K562 (cell line): Measurements from ENCODE around the gene FCHO1. TPM values are rescaled to one million over a fixed set of nuclear protein-coding genes. Genes with fewer than 3 reads are reported as not detected.
A peak's percentile ranks its signal among the peaks of the same experiment; 100 is the strongest.

ENCODE experiments used
- ATAC-seq: fragments of 200-7000 bp; cut with Tn5 transposase; 3 replicates; pipeline ENCODE4 v1.9.1; 2020; ENCODE audit warnings: moderate library complexity
- BruUV-seq: library from RNA; stranded (reverse); fragments of 400-500 nt; replicated peaks from 2 replicates; lab custom pipeline; 2021; lab: Mats Ljungman, UMichigan
- CTCF ChIA-PET: fragments of 300-600 bp; formaldehyde crosslinking; extraction: SDS; loops from one replicate; lab custom pipeline; 2021; ENCODE audit warnings: low intra/inter-chr PET ratio; lab: Yijun Ruan, JAX
- POLR2A ChIA-PET: fragments of 300-600, 350-650 bp; sonication (Branson Sonifier 250); formaldehyde crosslinking; extraction: SDS; loops from one replicate; lab custom pipeline; 2021; ENCODE audit warnings: antibody characterized with exemption, inconsistent platforms; lab: Yijun Ruan, JAX
- DNase-seq, 4 experiments: peaks; one replicate each; pipeline versions ENCODE4 v3.0.0 to v3.0.0-alpha.2; 2011 to 2018; ENCODE audit warnings: low spot score in 3 of 4, mixed read lengths in 3 of 4; ENCODE audit errors: extremely low read depth in 1 of 4
- FAIRE-seq: peaks from 2 replicates; lab custom pipeline; 2011; peaks lifted over from hg19 to GRCh38; lab: Jason Lieb, UNC
- H2AFZ ChIP-seq: 2 replicates; pipeline ENCODE4 v1.6.0; 2011; ENCODE audit warnings: low read depth, low read length, control low read depth, inconsistent platforms
- H3K27ac ChIP-seq: fragments of 200-600 bp; 3 replicates; pipeline ENCODE4 v1.8.0; 2011; ENCODE audit warnings: low read depth, mild to moderate bottlenecking, control low read depth, inconsistent platforms, low read length, moderate library complexity, mixed read lengths; ENCODE audit errors: extremely low read depth
- H3K27me3 ChIP-seq, 2 experiments: fragments of 300-600 bp in 1 of 2; 2 replicates in 1 of 2; 3 replicates in 1 of 2; pipeline versions ENCODE4 v1.6.0 to v1.8.0; 2011; ENCODE audit warnings: inconsistent platforms in 2 of 2, low read length in 2 of 2, mild to moderate bottlenecking in 1 of 2, mixed read lengths in 1 of 2, moderate library complexity in 1 of 2; ENCODE audit not compliant: control insufficient read depth in 2 of 2, insufficient read depth in 2 of 2
- H3K36me3 ChIP-seq: fragments of 300-600 bp; 3 replicates; pipeline ENCODE4 v1.8.0; 2011; ENCODE audit warnings: mild to moderate bottlenecking, low read length, inconsistent platforms; ENCODE audit not compliant: control insufficient read depth, insufficient read depth
- H3K4me1 ChIP-seq, 2 experiments: fragments of 200-600 bp in 1 of 2; replicated peaks in 1 of 2; 2 replicates in 1 of 2; 3 replicates in 1 of 2; pipeline versions ENCODE4 v1.5.1 to v1.8.0; 2011; ENCODE audit warnings: inconsistent platforms in 2 of 2, low read length in 2 of 2, mild to moderate bottlenecking in 1 of 2, mixed read lengths in 1 of 2, moderate library complexity in 1 of 2; ENCODE audit not compliant: control insufficient read depth in 2 of 2, insufficient read depth in 2 of 2
- H3K4me2 ChIP-seq: 2 replicates; pipeline ENCODE4 v1.6.1; 2011; ENCODE audit warnings: low read length, control low read depth, inconsistent platforms, mixed read lengths; ENCODE audit not compliant: insufficient read depth
- H3K4me3 ChIP-seq: fragments of 200-600 bp; sonication (generic), shearing (Covaris generic); 2 replicates; pipeline ENCODE4 v1.5.1; 2016; ENCODE audit warnings: control low read depth, inconsistent platforms
- H3K79me2 ChIP-seq: fragments of 200-600 bp; 3 replicates; pipeline ENCODE4 v1.8.0; 2011; ENCODE audit warnings: low read length, inconsistent platforms; ENCODE audit not compliant: control insufficient read depth, insufficient read depth
- H3K9ac ChIP-seq, 2 experiments: 2 replicates each; pipeline versions ENCODE4 v1.6.0 to v1.6.1; 2011; ENCODE audit warnings: low read depth in 2 of 2, low read length in 2 of 2, control low read depth in 1 of 2, inconsistent platforms in 1 of 2, mild to moderate bottlenecking in 1 of 2, mixed read lengths in 1 of 2; ENCODE audit not compliant: insufficient read depth in 1 of 2
- H3K9me1 ChIP-seq: one replicate; pipeline ENCODE4 v1.6.0; 2011; ENCODE audit warnings: inconsistent platforms, mild to moderate bottlenecking, low read length, moderate library complexity; ENCODE audit not compliant: control insufficient read depth, insufficient read depth
- H3K9me3 ChIP-seq: replicated peaks from 2 replicates; pipeline ENCODE4 v1.5.1; 2011; ENCODE audit warnings: low read depth, low read length, inconsistent platforms; ENCODE audit not compliant: control insufficient read depth, insufficient read depth
- H4K20me1 ChIP-seq: replicated peaks from 2 replicates; pipeline ENCODE4 v1.6.1; 2011; ENCODE audit warnings: low read length, inconsistent platforms, mixed read lengths; ENCODE audit not compliant: control insufficient read depth, insufficient read depth
- BRF1 ChIP-seq: IDR thresholded peaks from 3 replicates; pipeline ENCODE4 v1.6.1; 2011; ENCODE audit warnings: borderline replicate concordance, mild to moderate bottlenecking; ENCODE audit not compliant: insufficient read length; ENCODE audit errors: extremely low read depth
- CTCF ChIP-seq, 3 experiments: IDR thresholded peaks in 2 of 3; conservative IDR thresholded peaks in 1 of 3; 2 replicates each; pipeline ENCODE4 v1.5.1; 2011 to 2012; ENCODE audit warnings: low read length in 3 of 3, mild to moderate bottlenecking in 3 of 3, control low read depth in 2 of 3, improper control_type of control experiment in 1 of 3, inconsistent platforms in 1 of 3, low read depth in 1 of 3, mixed read lengths in 1 of 3, moderate library complexity in 1 of 3; ENCODE audit not compliant: insufficient read depth in 2 of 3
- HNRNPH1 ChIP-seq: fragments of 200-400 bp; formaldehyde crosslinking; optimal IDR thresholded peaks from 2 replicates; pipeline ENCODE3; 2017; ENCODE audit warnings: low read depth, mild to moderate bottlenecking, low read length, moderate library complexity
- KAT7 ChIP-seq: sonication (generic); formaldehyde crosslinking; IDR thresholded peaks from 2 replicates; pipeline ENCODE4 v1.8.0; 2022; ENCODE audit warnings: missing genetic modification reagents, mild to moderate bottlenecking, borderline replicate concordance
- ZNF586 ChIP-seq: fragments of 450-650 bp; formaldehyde crosslinking; conservative IDR thresholded peaks from 2 replicates; pipeline ENCODE4 v1.4.0; 2020; ENCODE audit warnings: mild to moderate bottlenecking, moderate library complexity
- WGBS: fragments of 100-300 bp; shearing (Covaris generic); methylation state at CpG from one replicate; pipeline ENCODE4 v1.1.6; 2016; ENCODE audit warnings: low coverage, mixed read lengths; ENCODE audit not compliant: insufficient coverage; ENCODE audit errors: missing lambda C conversion rate; 5-methylcytosine and 5-hydroxymethylcytosine counted together
- in situ Hi-C: fragments of 300-500 bp; cut with MboI; formaldehyde crosslinking; loops from 4 replicates; pipeline ENCODE4 v1.15.0; 2018; ENCODE audit warnings: inconsistent platforms, mixed read lengths
- intact Hi-C: fragments of 100-400 bp; cut with micrococcal nuclease; formaldehyde crosslinking; loops from 2 replicates; pipeline ENCODE4 v1.14.2; 2022
- polyA plus RNA-seq, 8 experiments: library from polyadenylated mRNA; depleted of rRNA in 4 of 8; stranded (reverse) in 5 of 8; unstranded in 3 of 8; fragments of >200 nt; fragmentation: Nextera tagmentation in 2 of 8; fragmentation: Illumina TruSeq in 1 of 8; extraction: Ambion mirVana in 2 of 8; extraction: Trizol in 1 of 8; gene quantifications; 2 replicates each; pipeline versions ENCODE4 v1.2.1 to v1.2.3, GENCODE V29; 2011 to 2014; ENCODE audit warnings: inconsistent platforms in 1 of 8, missing spikeins in 1 of 8
- total RNA-seq, 7 experiments: library from RNA; depleted of rRNA in 6 of 7; stranded (reverse); fragments of >200 nt in 6 of 7; fragmentation: Illumina TruSeq in 2 of 7; extraction: Trizol in 2 of 7; gene quantifications; 2 replicates each; pipeline versions ENCODE4 v1.2.1 to v1.2.3, GENCODE V29; 2011 to 2021; ENCODE audit warnings: low replicate concordance in 1 of 7
- TF ChIP-seq, protein P1 (sequence below): IDR thresholded peaks from 2 replicates; pipeline ENCODE4 v1.6.1; 2011; ENCODE audit not compliant: insufficient read length; ENCODE audit errors: extremely low read depth
- TF ChIP-seq, protein P2 (sequence below): fragments of 200-800 bp; sonication (Bioruptor generic); IDR thresholded peaks from 2 replicates; pipeline ENCODE4 v1.6.1; 2016; ENCODE audit warnings: missing genetic modification characterization, missing compliant biosample characterization

Gene FCHO1
- total and polyA plus RNA-seq, 9 of the 15 experiments (the other 6 are each of a cell fraction or from before 2014, with no cell fraction given) = 0.21 to 58.9 (median 18.3) TPM

GRCh38 chr19:17834350-17835181, 83.3 kb downstream of the FCHO1 start (continued):
- peak; percentile 28 to 40 (median 38); a peak in 5 of 6 replicates for TF ChIP-seq CTCF (IDR thresholded peaks at IDR 0.05 in 2 of 3, conservative IDR thresholded peaks at IDR 0.05 in 1 of 3; ENCODE audit: insufficient read depth in 2 of 3, low read depth in 1 of 3, low read length in 3 of 3)
- TF ChIP-seq, all 486 proteins: peak for 12

DNA sequence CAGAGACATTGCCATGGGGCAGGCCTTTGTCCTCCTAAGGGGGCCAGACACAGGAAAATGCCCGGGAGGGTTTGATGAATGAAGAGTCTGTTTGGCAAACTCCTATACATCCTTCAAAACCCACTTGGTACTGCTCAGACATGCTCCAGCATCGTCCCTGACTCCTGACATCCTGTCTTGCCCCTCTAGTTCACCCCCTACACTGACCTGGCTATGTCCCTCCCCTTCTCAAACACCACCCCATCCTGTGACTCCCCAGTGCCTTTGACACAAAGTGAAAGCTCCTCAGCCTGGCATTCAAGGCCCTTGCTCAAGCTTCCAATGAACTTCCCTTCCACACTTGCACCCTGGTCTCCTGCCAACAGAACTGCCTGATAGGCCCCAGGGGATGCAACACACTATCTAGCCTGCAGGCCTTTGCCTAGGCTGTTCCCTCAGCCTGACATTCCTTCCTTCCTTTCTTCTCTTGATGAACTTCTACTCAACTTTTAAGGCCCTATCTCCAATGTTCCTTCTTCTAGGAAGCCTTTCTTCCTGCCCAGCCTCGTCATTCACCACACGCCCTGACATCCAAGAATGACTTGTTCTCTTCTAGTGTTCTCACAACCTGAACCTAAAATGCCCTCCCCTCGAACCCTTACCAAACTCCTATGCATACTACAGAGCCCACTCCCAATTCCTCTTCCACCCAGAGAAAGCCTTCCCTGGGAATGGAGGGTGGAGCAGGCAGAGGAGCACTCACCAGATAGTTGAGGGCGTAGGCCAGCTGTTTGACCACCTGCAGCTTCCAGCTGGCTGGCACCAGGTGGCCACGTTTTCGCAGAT, 84.1 kb downstream of the FCHO1 start:
- DNase-seq (no peak), ATAC-seq (no peak), FAIRE-seq (no peak)
- POLR2A ChIA-PET = no interaction called here
- CTCF ChIA-PET = interaction anchor here (0.7 kb wide), 1 partner anchor 19 kb away, joined by 3 read pairs; no protein-coding TSS in a partner anchor
- in situ Hi-C loops (no loop called here), intact Hi-C loops (no loop called here)
- 18% methylated on average over 8 of the region's 8 CpGs for WGBS
- Histone ChIP-seq H3K9me1 (no peaks in the 10 kb centered on the region), H3K4me2 (no peak overlapping the region), H3K4me3 (no peak overlapping the region), H3K9ac (no peak overlapping the region), H3K27me3 (peaks cover 8 to 25% of the 10 kb centered on the region in 2 experiments; a peak in 3 of 5 replicates), H3K79me2 (no peaks in the 10 kb centered on the region), H3K4me1 (peaks cover 2 to 31% of the 10 kb centered on the region in 2 experiments; a peak in 3 of 5 replicates), H3K36me3 (no peaks in the 10 kb centered on the region), H3K27ac (no peak overlapping the region), H4K20me1 (peaks cover 5% of the 10 kb centered on the region; the same call in 1 of the 2 replicates), H2AFZ (no peak overlapping the region)
- no TSS peak for BruUV-seq
- no peak for TF ChIP-seq KAT7
- TF ChIP-seq, protein P1, sequence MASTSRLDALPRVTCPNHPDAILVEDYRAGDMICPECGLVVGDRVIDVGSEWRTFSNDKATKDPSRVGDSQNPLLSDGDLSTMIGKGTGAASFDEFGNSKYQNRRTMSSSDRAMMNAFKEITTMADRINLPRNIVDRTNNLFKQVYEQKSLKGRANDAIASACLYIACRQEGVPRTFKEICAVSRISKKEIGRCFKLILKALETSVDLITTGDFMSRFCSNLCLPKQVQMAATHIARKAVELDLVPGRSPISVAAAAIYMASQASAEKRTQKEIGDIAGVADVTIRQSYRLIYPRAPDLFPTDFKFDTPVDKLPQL = no peak
- TF ChIP-seq ZNF586 (CRISPR knock-in tag) = no peak
- TF ChIP-seq, protein P2, sequence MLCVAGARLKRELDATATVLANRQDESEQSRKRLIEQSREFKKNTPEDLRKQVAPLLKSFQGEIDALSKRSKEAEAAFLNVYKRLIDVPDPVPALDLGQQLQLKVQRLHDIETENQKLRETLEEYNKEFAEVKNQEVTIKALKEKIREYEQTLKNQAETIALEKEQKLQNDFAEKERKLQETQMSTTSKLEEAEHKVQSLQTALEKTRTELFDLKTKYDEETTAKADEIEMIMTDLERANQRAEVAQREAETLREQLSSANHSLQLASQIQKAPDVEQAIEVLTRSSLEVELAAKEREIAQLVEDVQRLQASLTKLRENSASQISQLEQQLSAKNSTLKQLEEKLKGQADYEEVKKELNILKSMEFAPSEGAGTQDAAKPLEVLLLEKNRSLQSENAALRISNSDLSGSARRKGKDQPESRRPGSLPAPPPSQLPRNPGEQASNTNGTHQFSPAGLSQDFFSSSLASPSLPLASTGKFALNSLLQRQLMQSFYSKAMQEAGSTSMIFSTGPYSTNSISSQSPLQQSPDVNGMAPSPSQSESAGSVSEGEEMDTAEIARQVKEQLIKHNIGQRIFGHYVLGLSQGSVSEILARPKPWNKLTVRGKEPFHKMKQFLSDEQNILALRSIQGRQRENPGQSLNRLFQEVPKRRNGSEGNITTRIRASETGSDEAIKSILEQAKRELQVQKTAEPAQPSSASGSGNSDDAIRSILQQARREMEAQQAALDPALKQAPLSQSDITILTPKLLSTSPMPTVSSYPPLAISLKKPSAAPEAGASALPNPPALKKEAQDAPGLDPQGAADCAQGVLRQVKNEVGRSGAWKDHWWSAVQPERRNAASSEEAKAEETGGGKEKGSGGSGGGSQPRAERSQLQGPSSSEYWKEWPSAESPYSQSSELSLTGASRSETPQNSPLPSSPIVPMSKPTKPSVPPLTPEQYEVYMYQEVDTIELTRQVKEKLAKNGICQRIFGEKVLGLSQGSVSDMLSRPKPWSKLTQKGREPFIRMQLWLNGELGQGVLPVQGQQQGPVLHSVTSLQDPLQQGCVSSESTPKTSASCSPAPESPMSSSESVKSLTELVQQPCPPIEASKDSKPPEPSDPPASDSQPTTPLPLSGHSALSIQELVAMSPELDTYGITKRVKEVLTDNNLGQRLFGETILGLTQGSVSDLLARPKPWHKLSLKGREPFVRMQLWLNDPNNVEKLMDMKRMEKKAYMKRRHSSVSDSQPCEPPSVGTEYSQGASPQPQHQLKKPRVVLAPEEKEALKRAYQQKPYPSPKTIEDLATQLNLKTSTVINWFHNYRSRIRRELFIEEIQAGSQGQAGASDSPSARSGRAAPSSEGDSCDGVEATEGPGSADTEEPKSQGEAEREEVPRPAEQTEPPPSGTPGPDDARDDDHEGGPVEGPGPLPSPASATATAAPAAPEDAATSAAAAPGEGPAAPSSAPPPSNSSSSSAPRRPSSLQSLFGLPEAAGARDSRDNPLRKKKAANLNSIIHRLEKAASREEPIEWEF (CRISPR knock-in tag) = no peak
- no peak for TF ChIP-seq BRF1
- TF ChIP-seq HNRNPH1 = no peak
- TF ChIP-seq, all 486 proteins: peak for 0
- no peaks in the 10 kb centered on the region for H3K9me3 ChIP-seq
